GM12801 (cell line): ENCODE data around the gene PLCB3.

Source experiments
- TF ChIP-seq, protein P1 (sequence below): IDR thresholded peaks from one replicate; pipeline ENCODE4 v1.5.1; 2011; ENCODE audit warnings: control low read depth; ENCODE audit not compliant: insufficient read length; ENCODE audit errors: extremely low read depth

The PLCB3 gene

DNA sequence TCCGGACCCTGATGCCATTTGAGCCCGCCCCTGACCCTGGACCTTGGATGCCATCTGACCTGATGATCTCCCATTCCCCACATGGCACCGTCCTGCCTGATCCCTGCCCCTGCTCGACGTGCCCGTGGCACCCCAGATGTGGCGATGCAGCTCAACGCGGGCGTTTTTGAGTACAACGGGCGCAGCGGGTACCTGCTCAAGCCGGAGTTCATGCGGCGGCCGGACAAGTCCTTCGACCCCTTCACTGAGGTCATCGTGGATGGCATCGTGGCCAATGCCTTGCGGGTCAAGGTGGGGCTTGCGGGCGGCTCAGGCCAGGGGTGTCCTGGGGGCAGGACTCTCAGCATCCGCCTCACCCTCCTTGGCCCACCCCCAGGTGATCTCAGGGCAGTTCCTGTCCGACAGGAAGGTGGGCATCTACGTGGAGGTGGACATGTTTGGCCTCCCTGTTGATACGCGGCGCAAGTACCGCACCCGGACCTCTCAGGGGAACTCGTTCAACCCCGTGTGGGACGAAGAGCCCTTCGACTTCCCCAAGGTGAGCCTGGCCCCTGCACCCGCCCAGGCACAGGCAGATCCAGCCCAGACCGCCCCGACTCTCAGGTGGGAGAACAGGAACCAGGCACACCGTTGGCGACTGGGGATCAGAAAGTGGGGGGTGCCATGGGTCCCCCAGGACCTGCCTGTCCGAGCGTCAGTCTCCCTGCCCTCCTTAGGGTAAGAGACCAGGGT is 11.1 kb downstream of the PLCB3 start:
- TF ChIP-seq, protein P1, sequence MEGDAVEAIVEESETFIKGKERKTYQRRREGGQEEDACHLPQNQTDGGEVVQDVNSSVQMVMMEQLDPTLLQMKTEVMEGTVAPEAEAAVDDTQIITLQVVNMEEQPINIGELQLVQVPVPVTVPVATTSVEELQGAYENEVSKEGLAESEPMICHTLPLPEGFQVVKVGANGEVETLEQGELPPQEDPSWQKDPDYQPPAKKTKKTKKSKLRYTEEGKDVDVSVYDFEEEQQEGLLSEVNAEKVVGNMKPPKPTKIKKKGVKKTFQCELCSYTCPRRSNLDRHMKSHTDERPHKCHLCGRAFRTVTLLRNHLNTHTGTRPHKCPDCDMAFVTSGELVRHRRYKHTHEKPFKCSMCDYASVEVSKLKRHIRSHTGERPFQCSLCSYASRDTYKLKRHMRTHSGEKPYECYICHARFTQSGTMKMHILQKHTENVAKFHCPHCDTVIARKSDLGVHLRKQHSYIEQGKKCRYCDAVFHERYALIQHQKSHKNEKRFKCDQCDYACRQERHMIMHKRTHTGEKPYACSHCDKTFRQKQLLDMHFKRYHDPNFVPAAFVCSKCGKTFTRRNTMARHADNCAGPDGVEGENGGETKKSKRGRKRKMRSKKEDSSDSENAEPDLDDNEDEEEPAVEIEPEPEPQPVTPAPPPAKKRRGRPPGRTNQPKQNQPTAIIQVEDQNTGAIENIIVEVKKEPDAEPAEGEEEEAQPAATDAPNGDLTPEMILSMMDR, result no peak

GRCh38 chr11:64263021-64263946 is 12.0 kb downstream of the PLCB3 start:
- TF ChIP-seq, protein P1, result no peak

DNA sequence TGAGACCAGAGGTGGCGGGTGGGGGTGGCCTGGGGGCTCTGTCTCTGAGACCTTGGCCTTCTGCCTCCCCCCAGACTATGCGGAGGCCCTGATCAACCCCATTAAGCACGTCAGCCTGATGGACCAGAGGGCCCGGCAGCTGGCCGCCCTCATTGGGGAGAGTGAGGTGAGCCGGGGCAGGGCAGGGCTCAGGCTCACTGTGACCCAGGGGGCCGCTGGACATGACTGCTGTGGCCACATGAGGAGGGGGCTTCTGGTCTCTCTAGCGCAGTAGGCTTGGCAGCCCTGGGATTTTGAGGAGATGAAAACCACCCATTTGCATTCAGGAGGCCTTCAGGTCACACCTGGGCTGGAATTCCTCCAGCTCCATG is 12.6 kb downstream of the PLCB3 start:
- TF ChIP-seq, protein P1, result no peak

- TF ChIP-seq, protein P1, result no peak
These were observed 13.1 kb downstream of the PLCB3 start for GRCh38 chr11:64264371-64264852.

DNA sequence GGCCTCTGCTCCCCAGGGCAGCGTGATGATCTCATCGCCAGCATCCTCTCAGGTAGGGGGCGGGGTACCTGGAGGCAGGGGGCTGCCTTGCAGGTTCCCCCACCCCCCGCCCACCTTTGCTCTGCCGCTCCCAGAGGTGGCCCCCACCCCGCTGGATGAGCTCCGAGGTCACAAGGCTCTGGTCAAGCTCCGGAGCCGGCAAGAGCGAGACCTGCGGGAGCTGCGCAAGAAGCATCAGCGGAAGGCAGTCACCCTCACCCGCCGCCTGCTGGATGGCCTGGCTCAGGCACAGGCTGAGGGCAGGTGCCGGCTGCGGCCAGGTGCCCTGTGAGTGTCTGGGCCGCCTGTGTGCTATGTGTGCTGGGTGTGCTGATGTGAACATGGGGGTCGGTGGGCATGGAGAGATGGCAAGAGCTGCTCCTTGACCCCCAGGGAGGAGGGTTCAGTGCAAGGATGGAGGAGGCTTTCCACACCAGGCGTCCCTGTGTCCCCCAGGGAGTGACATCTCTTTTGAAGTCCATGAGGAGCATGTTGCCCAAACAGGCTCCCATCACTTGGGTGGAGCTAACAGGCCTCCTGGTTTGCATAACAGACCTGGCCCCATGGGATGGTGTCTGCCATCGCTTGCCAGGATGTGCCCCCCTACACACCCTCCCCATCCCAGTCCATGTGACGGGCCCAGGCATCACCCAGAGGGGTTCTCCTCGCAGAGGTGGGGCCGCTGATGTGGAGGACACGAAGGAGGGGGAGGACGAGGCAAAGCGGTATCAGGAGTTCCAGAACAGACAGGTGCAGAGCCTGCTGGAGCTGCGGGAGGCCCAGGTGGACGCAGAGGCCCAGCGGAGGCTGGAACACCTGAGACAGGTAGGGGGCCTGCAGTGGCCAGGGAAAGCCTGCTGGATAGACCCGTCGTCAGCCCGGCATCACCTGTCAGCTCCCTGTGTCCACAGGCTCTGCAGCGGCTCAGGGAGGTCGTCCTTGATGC is 14.1 kb downstream of the PLCB3 start:
- TF ChIP-seq, protein P1, result no peak

GRCh38 chr11:64266339-64266738 is 15.0 kb downstream of the PLCB3 start:
- TF ChIP-seq, protein P1, result no peak
